SIG-M5 (cell line): ENCODE data around the gene MBOAT7.
"Not testable (repeated sequence)": the region's sequence is repeated elsewhere in the genome, so short reads cannot be mapped to it uniquely, and the experiment has no call there.

Experiments used
- DNase-seq: peaks from one replicate; lab custom pipeline; 2025; lab: John Stamatoyannopoulos, UW

Gene MBOAT7

DNA sequence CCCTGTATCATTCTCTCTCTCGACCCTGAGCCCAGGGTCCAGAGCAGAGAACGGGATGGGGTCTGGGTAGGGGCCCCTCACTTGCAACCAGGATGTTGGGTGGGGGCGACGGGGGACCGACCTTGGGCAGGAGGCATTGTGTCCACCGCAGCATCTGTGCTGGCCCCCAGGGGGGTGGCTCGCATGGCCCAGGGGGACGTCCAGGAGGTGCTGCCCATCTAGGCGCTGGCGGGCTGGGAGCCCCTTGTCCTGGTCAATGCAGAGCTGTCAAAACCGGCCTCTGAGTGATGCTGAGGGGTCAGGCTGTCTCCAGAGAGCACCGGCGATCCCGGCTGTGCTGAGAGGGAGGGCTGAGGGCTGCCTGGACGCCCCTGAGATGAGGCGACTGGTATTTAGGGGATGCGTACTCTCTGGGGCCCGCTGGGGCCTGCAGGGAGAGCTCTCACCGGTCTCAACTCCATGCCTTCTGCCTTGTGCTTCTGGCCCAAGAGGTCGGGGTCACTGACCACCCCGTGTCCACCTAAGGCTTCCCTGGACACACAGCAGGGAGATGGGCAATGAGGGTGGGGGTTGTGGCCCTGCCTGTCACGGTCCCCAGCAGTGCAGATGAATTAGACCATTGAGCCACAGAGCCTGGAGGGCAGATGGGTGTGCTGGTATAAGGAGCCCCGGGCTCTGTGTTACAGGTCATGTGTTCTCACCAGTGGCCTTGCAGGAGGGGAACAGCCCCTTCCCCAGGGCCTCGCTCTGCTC, 19.9 kb upstream of the MBOAT7 start:
- no peak for DNase-seq

GRCh38 chr19:54208784-54209057, 19.3 kb upstream of the MBOAT7 start:
- DNase-seq: no peak

- peak; percentile 99 for DNase-seq
Observed at GRCh38 chr19:54207983-54208783, 18.8 kb upstream of the MBOAT7 start.

DNA sequence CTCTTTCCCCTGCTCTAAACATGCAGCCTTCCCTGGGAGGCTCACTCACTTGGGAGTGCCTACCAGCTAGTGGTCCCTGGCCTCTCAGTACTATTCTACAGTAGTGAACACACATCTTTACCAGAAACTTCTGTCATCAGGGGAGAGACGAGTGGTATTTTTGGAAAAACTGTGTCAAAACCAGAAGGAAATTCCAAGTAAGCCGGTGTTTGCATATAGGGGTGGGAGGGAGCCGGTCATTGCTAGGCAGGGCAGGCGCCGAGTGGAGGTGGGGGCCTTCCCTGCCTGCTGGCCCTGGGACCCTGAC, 18.2 kb upstream of the MBOAT7 start:
- no peak for DNase-seq

GRCh38 chr19:54207193-54207592, 17.8 kb upstream of the MBOAT7 start:
- DNase-seq: not testable (repeated sequence)

DNA sequence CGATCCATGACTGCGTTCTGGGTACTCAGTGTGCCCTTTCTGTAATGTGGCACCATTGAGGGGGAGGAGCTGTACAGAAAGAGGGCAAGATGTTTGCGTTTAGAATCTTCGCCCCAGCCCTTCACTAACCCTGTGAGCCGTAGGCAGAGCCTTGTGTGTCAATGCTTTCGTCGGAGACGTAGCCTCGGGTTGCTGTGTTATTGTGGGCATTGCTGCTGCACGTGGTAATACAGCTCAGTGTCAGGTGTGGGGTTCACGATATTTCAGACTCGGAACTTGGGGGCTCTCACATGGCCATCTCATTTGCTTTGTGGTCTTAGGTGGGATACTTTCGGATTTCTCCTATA, 17.4 kb upstream of the MBOAT7 start:
- no peak for DNase-seq

GRCh38 chr19:54206030-54206830, 16.9 kb upstream of the MBOAT7 start:
- DNase-seq: no peak

DNA sequence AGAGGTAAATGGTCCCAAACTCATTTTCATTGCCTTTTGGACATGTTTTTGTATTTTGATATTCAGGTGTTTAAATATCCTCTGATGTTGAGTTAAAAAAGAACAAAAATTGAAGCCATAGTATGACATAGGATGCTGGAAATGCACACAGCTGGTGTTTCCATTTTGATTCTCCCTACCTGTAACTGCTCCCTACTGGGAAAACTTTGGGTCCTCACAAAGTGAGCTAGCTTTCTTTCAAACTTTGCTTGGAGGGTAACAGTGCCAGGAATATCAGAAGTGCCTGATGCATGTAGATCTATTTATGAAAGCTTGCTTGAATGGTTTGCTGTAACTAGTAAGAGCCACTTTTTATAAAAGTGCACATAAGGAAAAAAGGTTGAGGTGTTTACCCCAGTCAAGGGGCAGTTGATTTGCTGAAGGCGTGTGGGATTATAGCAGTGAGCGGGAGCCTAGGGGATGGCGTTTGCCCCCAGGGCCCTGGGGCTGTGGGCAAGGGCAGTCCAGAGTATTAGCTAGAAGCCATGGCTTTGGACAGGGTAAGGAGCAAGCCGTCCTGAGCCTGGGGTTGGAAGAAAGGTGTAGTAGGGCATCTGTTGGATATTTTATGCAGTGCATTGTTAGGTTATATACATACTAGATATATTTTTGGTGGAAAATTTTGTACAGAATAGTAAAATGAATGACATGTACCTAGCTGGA, 15.5 kb upstream of the MBOAT7 start:
- DNase-seq: no peak

DNA sequence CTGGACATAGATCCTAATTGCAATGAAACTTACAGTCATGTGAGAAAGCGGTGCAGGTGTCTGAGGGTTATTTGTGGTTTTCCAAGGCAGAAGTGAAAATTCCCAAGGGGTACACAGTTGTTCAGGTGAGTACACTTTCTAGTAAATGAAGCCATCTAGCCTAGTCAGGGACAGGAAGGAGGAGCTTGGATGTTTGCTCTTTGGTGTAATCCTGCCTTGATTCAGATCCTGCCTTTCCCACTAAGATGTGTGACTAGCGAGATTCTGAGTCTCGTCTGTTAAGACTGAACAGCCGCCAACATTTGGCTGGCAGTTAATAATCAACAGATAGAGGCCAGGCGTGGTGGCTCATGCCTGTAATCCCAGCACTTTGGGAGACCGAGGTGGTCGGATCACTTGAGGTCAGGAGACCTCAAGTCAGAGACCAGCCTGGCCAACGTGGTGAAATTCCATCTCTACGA, 13.8 kb upstream of the MBOAT7 start:
- DNase-seq: no peak

DNA sequence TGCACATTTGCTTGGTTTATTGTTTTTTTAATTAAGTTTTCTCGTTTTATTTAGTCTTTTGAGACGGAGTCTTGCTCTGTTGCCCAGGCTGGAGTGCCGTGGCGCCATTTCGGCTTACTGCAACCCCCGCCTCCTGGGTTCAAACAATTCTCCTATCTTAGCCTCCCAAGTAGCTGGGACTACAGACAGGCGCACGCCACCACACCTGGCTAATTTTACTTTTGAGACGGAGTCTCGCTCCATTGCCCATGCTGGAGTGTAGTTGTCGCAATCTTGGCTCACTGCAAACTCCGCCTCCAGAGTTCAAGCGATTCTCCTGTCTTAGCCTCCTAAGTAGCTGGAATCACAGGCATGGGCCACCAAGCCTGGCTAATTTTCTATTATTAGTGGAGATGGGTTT, 12.6 kb upstream of the MBOAT7 start:
- DNase-seq: no peak

DNA sequence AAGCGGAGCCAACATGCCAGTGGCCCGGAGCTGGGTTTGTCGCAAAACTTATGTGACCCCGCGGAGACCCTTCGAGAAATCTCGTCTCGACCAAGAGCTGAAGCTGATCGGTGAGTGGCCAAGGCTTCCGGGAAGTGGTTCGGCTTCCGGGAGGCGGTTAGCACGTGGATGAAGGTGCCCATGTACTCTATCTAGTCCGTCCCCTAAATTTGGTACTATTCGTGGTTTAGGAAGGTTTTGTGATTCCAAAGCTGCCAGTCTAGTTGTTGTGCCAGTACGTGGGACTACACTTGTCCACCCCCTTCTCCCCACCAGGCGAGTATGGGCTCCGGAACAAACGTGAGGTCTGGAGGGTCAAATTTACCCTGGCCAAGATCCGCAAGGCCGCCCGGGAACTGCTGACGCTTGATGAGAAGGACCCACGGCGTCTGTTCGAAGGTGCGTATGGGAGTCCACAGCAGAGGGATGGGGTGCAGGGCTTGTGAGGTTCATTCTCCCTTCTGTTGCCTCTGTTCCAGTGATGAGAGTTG, 11.9 kb upstream of the MBOAT7 start:
- DNase-seq: no peak

GRCh38 chr19:54199401-54199800, 10.0 kb upstream of the MBOAT7 start:
- DNase-seq: no peak

GRCh38 chr19:54197121-54197520, 7.7 kb upstream of the MBOAT7 start:
- no peak for DNase-seq

DNA sequence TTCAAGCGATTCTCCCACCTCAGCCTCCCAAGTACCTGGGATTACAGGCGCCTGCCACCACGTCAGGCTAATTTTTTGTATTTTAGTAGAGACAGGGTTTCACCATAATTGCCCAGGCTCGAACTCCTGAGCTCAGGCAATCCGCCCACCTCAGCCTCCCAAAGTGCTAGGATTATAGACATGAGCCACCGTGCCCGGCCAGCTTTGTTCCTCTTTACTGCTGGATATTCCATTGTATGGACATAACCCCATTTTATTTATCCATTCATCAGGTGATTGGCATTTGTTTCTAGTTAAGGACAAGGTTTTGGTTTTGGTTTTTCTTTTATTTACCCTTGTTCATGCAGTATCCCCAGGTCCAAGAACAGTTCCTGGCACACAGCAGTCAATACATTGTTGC, 7.2 kb upstream of the MBOAT7 start:
- no peak for DNase-seq

DNA sequence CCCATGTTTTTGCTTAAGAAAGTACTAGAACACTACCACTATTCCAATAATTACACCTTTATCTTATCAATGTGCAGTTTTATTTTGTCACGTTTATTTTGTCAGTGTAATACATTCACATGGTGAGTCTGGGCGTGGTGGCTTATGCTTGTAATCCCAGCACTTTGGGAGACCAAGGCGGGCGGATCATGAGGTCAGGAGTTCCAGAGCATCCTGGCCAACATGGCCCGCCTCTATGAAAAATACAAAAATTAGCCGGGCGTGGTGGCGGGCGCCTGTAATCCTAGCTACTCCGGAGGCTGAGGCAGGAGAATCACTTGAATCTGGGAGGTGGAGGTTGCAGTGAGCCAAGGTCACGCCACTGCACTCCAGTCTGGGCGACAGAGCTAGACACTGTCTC, 5.1 kb upstream of the MBOAT7 start:
- DNase-seq: not testable (repeated sequence)

GRCh38 chr19:54193011-54193410, 3.6 kb upstream of the MBOAT7 start:
- DNase-seq: no peak

DNA sequence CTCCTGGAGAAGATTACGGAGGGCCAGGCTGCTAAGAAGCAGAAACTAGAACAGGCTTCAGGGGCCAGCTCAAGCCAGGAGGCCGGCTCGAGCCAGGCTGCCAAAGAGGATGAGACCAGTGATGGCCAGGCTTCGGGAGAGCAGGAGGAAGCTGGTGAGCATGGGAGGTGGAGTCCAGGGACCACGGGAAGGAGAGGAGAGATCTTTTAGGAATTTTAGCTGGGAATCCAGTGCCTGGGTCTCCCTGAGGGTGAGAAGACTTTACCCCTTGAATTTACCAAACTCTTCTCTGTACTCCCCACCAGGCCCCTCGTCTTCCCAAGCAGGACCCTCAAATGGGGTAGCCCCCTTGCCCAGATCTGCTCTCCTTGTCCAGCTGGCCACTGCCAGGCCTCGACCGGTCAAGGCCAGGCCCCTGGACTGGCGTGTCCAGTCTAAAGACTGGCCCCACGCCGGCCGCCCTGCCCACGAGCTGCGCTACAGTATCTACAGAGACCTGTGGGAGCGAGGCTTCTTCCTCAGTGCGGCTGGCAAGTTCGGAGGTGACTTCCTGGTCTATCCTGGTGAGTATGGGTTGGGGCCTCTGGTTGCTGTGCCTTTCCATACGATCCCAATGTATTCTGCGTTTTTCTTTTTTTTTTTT, 2.6 kb upstream of the MBOAT7 start:
- DNase-seq: no peak

DNA sequence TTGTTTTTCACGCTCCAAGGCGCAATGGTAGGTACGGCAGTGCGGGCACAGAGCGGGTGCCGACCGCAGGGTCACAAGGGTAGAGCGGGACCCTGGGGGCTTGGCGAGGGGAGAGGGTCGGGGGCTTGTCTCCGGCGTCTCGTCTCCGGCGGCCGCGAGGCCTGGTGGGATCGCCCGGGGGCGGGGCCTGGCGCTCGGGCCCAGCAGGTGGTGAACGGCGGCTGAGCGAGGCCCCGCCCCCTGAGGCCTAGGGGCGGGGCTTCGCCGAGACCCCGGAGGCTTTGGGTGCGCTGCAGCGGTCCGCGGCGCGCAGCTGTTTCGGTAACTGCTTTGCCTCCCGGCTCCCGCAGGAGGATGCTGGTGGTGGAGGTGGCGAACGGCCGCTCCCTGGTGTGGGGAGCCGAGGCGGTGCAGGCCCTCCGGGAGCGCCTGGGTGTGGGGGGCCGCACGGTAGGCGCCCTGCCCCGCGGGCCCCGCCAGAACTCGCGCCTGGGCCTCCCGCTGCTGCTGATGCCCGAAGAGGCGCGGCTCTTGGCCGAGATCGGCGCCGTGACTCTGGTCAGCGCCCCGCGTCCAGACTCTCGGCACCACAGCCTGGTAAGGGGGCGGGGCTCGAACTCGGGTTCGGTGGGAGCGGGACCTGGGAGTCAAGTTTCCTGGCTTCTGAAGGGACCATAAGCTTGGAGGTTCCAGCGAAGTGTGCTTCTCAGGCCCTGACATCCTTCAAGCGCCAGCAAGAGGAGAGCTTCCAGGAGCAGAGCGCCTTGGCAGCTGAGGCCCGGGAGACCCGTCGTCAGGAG, 1.8 kb upstream of the MBOAT7 start, which contains the start of gene TSEN34:
TSEN34 (plus strand) TSS at position 298 of the 800 bp plus-strand sequence; CDS start at position 355, 57 bp downstream.
- no peak for DNase-seq

- DNase-seq: peak; percentile 87
Observed at GRCh38 chr19:54190503-54191010, 1.2 kb upstream of the MBOAT7 start.

DNA sequence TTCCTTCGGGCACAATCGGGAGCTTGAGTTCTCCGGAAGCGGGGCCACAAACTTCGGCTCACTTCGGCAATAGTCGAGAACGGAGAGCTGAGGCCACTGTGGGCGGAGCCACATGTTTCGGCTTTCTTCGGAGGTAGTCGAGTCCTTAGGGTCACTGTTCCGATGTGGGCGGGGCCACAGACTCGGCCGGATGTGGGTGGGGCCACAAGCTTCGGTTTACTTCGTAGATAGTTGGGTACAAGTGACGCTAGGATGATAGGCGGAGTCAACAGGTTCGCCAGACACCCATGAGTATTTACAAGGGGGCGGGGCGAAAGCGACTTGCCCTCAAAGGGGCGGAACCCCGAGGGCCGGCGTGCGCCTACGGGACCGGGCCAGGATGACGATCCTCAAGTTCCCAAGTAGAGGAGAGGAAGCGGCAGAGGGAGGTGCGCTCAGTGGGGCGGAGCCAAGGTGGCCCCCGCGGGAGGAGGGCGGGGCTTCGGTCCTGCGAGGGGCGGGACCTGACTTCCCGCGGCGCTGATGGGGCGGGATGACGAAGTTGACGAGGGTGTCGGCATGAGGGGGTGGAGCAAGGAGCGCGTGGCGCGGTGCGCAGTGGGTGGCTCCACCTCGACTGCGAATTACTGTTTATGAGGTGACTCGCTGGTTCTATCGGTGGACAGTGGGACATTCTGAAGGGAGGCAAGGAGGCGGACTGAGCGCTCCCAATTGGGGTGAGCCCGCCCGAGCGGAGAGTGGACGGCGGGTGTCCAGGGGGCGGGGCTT, 539 bp upstream of the MBOAT7 start:
- DNase-seq: peak; percentile 97
